GM12892 (cell line): ENCODE measurements around the gene GLRX5.

Source experiments
- POLR2A ChIP-seq: IDR thresholded peaks from 2 replicates; pipeline ENCODE4 v1.6.1; 2011; ENCODE audit warnings: low read depth, low read length, control low read depth
- POLR2AphosphoS5 ChIP-seq: IDR thresholded peaks from 2 replicates; pipeline ENCODE4 v1.6.1; 2011; ENCODE audit warnings: low read depth, low read length, control low read depth

GRCh38 chr14:95561001-95561412 is 26.2 kb downstream of the GLRX5 start:
- TF ChIP-seq POLR2A (no peak), POLR2AphosphoS5 (no peak)
